NCI-H526 treated with DMSO at 0.1 percent for 48 hours (cell line): Measurements from ENCODE around the gene LRRTM4.
A peak's percentile ranks its signal among the peaks of the same experiment; 100 is the strongest.

Experiments used
- DNase-seq: peaks from one replicate; lab custom pipeline; 2025; lab: John Stamatoyannopoulos, UW

Gene LRRTM4

DNA sequence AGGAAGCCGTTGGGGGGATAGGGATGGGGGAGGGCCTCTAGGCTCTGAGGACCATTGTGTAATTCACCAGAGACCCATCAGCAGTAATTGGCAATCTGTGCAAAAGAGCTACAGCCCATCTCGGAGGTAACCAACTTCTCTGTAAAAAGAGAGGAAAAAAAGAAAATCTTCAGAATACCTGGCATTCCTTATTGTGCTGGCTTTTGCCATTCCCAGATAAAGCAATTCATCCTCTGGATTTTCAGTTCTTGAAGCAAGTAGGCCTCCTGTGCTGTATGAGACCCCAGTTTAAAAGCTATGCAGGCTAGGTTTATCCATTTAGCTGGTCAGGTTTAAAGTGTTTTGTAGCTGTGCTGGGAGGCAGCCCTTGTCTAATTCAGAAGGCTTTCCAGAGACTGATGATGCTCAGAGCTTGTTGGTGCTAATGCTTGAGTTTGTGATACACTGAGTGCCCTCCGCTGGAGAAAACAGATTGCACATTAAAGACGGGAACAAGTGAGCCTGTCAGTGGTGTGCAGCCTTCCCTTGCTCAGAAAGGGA lies at the start of gene LRRTM4:
Gene LRRTM4 (minus strand): TSS at position 446 of the 540 bp plus-strand sequence.
- no peak for DNase-seq

DNA sequence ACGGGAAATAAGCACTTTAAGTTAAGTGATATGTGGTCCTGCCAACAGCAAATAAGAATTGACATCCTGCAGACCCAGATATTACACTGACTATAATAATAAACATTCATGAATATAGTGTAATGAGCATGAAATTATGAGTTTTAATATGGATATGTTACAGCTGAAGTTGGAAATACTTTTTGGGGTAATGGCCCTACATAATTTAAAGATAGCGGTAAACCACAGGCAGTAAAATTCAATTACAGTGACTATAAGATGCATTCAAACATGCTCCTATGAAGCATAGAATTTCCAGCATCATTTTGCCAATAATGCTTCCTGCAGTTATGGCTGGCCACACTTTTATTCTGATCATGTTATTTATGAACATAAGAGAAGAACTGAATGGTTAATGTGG lies 49.4 kb upstream of the LRRTM4 start:
- DNase-seq, result no peak

DNA sequence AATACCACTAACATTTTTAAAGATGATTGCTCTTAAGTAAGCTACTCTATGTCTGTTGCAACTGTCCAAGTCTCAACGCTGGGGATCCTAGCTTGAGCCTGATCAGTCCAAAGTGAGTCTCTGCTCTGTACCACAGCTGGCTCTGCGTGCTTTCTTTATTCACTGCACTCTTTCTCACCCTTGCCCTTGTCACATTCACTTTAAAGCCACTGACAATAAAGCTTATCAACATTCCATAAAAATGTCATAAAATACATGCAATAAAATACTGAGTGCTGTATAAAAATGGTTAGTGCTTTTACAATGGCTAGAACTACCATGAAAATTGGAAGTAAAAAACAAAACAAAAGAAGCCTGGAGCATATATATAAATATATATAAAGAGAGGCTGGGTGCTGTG lies 45.5 kb upstream of the LRRTM4 start:
- no peak for DNase-seq

DNA sequence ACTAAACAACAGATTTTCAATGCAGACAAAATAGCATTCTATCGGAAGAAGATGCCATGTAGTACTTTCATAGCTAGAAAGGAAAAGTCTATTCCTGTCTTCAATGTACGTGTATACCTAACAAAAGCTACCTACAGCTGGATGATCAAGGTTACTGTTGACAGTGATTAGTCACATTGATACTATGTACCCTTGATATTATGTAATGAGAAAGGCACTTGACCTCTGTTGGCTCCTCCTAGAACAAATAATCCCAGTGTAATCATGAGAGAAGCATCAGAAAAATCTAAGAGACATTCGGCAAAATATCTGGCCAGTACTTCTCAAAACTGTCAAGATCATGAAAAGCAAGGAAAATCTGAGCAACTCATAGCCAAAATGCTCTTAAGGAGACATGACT lies 44.4 kb upstream of the LRRTM4 start:
- no peak for DNase-seq

DNA sequence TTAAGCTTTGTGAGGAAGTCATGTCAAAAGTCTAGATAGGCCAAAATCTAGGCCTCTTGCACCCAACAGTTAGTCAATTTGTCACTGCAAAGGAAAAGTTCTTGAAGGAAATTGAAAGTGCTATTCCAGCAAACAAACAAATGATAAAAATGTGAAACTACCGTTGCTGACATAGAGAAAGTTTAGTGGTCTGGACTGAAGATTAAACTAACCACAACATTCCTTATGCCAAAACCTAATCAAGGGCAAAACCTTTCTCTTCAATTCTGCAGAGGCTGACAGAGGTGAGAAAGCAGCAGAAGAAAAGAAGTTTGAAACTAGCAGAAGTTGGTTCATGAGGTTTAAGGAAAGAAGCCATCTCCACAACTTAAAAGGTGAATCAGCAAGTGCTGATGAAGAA lies 44.0 kb upstream of the LRRTM4 start:
- no peak for DNase-seq

DNA sequence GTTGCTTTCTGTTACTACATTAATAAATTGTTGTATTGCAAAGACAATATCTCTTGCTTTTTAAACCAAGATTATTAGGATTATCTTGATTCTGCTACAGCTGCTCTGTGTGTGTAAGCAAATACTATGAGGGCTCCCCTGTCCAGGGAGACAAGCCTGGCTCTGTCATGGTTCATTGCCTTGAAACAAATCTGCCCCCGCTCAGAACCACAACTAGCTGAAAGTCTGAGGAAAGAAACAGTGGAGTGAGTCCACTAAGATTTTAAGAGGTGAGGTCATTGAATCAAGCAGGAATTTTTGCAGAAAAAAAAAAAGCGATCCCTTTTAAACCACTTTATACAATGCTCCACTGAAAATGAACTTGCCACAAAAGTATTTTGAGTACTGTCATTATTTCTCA lies 30.8 kb upstream of the LRRTM4 start:
- DNase-seq, result peak; percentile 54

DNA sequence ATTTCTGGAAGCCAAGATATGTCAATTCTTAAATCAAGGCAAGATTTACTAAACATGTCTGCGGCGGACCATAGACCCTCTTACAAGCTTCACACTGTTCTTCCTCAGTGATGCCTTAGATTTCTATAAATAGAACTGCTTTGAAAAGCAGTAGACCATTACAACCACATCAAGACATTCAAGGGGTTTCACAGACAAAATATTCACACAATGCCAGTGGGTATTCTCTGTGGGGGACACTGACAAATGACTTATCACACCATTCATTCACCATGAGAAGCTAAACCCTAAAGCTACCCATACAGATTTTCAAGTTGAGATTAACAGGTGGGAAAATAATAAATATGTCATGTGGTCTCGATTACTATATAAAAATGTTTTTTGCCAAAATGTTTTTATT lies 15.9 kb upstream of the LRRTM4 start:
- DNase-seq, result no peak

DNA sequence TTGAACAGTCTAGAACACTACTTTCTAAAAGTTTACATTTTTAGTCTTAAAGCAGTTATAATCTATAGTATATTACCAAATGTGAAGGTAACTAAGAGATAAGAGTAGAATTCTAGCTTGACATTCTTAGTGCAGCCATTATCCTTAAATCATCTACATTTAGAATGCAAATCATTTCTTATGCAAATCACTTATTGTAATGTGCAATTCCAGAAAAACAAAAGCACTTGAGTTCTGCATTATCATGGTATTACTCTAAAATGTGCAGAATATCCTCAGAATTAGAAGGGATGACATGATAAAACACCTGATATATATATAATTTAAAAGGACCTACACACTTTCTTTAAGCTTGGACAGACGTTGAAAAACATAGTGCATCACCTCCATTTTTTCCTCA lies 712 bp upstream of the LRRTM4 start:
- DNase-seq, result no peak

DNA sequence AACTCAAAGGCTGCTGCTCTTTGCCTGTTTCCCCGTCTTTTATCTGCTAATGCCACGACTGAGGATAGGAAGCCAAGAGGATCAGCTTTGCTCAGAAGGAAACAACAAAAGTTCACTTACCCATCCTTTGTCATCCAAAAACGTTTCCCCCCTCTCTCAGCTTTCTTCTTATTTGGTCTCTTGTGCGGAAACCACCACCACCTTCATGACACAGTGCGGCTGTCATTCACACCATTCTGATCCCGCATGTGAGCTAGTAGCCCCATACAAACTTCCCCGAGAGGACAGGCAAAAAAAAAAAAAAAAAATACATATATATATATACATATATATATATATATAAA lies 656 bp downstream of the LRRTM4 start:
- no peak for DNase-seq

DNA sequence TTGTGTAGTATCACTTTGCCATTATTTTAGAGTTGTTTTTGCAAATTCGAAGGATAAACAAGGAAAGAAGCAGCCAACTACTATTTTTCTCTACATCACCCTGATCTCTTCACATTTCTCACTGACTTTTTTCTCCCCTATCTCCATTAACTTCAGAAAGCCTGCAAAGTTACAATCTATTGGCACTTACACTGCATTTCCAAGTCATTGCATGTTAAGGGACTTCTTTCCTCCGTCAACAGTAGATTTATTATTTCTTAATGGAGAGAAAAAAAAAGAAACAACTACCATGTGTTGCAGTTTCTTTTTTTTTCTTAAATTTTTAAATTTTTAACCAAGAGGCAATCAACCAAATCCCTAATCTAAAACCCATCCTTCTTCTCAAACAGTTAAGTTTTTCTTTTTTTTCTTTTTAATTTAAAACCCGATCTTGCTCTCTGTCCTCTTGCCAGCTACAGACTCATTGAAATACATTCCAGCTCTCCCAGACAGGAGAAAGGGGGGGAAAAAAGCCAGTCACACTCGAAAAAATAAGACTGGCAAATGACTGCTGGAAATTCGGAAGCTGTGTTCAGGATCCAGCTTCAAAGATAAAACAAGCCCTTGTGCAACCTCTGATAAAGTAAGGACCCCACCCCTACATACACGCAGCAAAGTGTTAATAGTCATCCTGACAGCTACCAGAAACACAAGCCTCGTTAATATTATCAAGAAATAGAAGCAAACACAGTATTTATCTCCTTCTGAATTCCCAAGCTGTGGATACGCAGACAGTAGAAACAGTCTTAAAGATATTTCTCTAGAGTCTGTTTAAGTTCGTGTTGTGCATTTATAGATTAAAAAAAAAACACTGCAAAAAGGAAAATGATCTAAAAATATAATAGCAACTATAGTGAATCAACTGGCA lies 1.3 kb downstream of the LRRTM4 start:
- no peak for DNase-seq

DNA sequence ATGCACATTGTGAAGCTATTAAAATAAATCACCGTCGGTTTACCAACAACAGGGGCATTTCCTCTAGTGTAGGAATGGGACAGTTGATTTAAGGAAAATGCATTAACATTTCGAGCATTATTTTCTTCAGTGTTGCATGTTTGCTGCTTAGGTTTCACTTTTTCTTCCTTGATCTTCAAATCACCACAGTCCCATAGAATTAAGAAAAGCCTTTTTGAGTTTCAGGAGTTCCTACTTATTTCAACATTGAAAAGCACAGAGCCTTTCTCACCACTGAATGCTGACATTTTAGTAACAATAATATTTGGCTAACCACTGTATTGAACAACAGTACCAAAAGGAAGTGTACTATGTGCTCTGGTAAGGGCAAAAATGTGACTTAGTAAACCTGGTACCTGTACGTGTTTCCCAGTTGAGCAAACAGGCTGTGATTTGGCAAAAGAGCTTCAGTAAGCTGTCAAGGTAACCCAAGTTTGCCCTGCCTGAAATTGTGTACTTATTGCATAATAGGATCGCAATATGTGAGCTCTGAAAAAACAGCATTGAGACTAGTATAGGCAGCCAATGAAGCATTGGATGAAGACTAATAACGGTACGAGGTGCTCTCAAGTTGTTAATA lies 2.2 kb downstream of the LRRTM4 start:
- DNase-seq, result no peak

DNA sequence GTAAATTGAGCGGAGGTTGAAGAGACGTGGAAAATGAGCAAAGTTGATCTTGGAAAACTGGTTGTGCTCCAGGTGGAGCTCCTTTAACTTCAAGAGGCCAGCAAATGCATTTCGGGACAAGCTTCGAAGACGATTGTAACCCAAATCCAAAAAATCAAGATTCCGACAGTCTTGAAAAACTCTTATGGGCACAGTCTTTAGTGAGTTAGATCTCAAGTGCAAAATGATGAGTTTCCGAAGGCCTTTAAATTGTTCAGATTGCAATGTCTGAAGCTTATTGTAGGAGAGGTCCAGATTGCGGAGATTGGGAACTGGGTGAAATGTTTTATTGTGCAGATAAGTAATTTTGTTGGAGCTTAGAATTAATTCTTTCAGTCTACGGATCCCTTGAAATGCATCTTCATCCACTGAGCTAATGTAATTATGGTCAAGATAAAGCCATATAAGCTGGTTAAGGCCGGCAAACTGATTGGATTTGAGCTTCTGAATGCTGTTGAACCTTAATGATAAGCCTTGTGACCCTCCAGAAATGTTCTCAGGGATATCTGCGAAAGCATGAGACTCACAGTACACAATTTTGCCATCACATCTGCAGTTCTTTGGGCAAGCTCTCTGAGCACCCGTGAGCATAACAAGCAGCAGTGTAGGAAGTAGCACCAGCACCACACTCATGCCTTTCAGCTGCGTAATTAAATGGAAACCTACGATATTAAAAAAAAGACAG lies 2.9 kb downstream of the LRRTM4 start:
- no peak for DNase-seq

DNA sequence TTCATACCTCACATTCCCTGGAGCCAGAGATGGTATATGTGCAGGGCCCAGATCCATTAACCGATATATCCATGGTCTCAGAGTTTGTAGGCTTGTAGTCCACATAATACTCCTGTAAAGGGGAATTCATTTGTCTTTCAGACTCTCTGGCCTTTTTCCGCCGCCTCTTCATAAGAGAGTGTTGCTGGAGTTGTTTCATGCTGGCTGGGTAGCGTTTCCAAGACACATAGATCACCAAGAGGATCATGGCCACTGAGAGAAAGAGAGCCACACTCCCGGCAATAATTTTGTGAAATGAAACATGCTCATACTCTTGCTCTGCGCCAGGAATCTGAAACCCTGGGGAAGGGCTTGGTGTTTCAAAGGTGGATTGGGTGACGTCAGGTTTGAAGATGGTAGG lies 3.9 kb downstream of the LRRTM4 start:
- no peak for DNase-seq

DNA sequence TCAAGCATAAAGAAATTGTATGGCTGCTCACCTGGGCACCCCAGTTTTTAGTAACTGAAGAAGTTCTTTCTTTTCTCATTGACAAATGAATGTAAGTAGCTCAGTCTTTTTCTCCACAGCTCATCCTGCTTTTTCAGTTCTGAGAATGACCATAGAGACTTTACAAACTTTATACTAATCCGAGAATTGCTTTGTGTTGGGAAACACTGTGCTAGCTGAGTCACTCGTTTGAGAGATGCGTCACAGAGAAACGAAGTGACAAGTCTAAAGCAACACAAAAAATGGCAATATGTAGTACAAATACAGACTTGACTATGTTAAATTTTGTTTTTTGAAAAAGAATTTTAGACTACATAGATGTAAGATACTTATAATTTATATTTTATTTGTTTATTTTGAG lies 9.0 kb downstream of the LRRTM4 start:
- DNase-seq, result no peak

DNA sequence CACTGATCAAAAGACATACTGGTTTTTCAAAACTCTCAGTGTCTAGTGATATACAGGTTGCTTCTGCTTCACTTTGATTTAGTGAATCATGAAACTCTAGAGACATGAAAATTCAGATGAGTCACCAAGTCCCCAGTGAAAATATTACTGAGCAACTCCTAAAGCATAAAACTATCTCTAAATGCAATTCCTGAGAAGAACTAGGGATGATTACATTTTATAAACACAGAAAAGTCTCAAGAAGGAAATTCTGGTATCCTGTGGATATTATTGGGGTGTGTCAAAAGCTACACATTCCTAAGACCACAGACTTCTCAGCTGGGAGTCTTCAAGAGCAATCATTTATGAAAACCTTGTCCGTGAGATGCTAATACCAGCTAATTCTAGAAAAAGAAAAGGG lies 9.7 kb downstream of the LRRTM4 start:
- no peak for DNase-seq

DNA sequence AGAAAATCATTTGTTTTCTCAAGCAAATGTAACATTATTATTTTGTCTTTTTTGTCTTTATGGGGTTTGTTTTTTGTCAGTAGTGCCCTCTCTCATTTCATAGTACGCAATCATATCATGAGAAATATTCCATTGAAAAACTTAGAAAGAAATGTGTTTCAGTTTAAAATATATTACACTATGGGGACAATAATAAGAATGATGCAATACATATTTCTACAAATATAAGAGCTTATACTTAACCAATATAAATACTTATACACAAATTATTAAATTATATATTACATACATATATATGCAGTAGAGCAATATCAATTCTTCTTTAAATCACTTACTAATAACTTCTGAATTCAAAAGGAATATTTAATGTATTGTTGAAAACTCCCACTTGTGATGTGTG lies 13.7 kb downstream of the LRRTM4 start:
- DNase-seq, result no peak

DNA sequence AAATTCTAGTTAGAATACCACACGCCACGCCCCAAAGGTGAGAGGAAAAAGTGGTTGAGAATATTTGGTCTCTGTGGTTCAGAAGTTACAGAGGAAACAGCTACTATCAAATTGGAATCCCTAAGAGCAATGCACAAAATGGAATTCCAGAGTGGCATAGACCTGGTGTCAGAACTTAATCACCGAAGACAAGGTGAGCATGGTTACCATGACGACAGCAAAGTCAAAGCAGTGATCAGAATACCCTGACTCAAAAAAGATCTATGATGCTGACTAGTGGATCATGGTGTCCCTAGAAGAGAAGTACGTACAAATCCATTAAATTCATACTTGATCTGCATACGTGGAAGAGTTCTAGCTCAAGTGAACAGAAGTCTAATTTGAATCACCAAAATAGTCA lies 14.5 kb downstream of the LRRTM4 start:
- no peak for DNase-seq

DNA sequence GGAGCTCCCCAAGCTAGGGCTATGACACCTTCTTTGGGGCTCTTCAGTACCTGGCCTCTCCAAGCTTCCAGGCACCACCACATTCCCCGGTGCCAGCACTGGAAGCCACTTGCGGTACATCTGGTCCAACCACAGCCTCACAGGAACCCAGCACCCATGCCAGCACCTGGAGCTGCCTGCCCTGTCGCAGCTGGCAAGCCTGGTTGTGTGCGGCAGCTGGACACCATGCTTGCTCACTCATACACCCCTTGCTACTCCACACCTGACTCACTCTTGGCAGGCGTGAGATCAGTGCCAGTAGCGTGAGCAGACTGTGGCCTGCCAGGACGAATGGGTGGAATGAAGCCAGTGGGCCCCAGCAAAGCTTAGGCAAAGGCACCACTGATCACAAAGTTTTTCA lies 34.0 kb downstream of the LRRTM4 start:
- DNase-seq, result no peak

DNA sequence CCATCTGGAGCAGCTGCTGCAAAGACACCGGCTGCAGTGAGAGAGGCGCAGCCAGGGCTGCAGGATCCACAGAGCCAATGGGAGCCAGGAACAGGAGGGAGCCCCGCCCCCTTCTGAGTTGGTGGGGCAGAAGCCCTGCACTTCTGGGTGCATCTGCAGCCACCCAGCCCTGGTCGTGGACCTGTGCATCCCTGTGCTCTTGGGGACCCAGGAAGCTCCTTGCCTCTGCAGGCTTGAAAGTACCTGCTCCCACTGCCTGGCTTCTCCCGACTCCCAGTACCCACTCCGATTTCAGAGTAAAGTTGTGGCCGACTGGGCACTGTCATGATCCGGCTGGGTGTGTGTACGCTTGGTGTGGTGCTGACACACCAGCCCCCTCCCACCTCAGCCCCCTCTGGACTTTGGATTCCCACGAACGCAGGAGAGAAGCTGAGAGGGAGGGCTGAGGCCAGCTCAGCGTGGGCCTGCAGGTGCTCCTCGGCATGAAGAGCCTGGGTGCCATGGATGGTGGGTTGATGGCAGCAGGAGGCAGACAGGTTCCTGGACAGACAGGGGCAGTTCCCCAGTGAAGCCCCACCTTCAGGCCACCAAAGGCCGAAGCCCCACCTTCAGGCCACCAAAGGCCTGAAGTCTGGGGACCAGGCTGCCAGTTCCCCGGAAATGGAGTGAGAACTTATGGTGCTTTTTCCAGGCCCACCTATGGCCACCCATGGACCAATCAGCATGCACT lies 34.9 kb downstream of the LRRTM4 start:
- no peak for DNase-seq

DNA sequence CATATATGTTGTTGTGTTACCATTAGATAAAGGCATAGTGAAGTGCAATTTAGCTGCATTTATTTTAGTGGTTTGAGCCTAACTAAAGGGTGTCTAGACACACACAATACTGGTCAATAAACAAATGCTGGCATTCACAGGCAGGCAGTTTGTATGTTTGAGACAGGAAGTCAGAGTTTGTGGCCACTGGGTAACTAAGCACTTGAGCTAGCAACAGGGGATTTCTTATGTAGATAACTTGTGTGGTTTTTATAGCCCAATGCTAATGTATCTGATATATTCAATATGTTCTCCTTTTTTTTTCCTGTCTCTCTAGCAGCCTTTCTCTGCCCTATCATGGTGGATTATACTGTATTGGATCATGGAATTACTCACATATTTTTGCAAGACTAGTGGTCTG lies 38.1 kb downstream of the LRRTM4 start:
- DNase-seq, result no peak

DNA sequence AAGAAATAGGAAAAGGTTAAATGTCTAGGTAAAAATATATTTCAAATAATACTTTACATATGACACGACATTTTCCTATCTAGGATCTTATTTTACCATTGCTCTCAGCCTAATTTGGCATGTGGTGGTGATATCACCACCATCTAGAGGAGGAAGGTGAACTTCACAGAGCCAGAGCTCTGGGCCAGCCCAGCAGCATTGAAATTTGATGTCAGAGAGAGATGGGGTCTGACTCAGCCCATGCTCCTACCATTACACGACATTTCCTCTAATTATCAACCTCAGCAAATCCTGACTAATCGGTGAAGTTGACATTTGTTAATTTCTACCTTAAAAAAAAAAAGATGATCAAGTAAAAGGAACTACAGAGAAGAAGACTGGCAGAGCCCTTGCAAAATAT lies 42.3 kb downstream of the LRRTM4 start:
- DNase-seq, result no peak

DNA sequence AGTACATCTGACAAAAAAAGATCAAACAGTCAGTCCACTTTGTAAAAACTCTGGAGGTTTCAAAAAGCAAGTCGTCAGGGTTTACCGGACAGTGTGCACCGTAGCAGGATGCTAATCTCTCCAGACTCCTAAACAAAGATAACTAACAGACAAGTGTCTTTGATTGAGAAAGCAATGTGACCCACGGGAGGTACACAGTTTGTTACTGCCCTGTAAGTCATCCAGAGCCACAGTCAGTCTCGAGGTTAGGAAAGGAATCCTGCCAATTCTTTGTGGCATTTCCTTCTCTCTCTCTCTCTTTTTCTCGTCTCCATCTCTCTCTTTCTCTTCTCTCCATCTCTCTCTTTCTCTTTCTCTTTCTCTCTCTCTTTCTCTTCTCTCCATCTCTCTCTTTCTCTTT lies 42.8 kb downstream of the LRRTM4 start:
- DNase-seq, result no peak
